ENCODE measurements around the gene CYTH3.

GRCh38 chr7:6269527-6269926 is 2.9 kb downstream of the CYTH3 start:
- TF ChIP-seq CTCF (conservative IDR thresholded peaks at IDR 0.05; ENCODE audit: low read depth, low read length), result no peak
- TF ChIP-seq SMC3 (IDR thresholded peaks at IDR 0.05; ENCODE audit: low read depth, low read length), result no peak
- TF ChIP-seq MXI1 (IDR thresholded peaks at IDR 0.05; ENCODE audit: borderline replicate concordance, low read depth, low read length), result no peak
- no peak for TF ChIP-seq MAZ (IDR thresholded peaks at IDR 0.05; ENCODE audit: borderline replicate concordance, low read depth, low read length)
- TF ChIP-seq POLR2A (IDR thresholded peaks at IDR 0.05; ENCODE audit: low read depth, low read length), result no peak
- TF ChIP-seq NFE2L2 (IDR thresholded peaks at IDR 0.05; ENCODE audit: low read depth, low read length), result no peak
- no peak for TF ChIP-seq ELK1 (IDR thresholded peaks at IDR 0.05; ENCODE audit: borderline replicate concordance, low read depth, low read length)
- TF ChIP-seq MAFK (IDR thresholded peaks at IDR 0.05; ENCODE audit: low read depth, low read length), result no peak
- TF ChIP-seq RAD21 (IDR thresholded peaks at IDR 0.05; ENCODE audit: low read length), result no peak
- TF ChIP-seq CEBPB (IDR thresholded peaks at IDR 0.05; ENCODE audit: low read depth, low read length), result no peak
- TF ChIP-seq, protein P1, sequence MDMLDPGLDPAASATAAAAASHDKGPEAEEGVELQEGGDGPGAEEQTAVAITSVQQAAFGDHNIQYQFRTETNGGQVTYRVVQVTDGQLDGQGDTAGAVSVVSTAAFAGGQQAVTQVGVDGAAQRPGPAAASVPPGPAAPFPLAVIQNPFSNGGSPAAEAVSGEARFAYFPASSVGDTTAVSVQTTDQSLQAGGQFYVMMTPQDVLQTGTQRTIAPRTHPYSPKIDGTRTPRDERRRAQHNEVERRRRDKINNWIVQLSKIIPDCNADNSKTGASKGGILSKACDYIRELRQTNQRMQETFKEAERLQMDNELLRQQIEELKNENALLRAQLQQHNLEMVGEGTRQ (IDR thresholded peaks at IDR 0.05; ENCODE audit: low read depth, low read length), result no peak
